ENCODE measurements around the gene INS.

The INS gene

GRCh38 chr11:2165571-2165970 lies 4.6 kb upstream of the INS start:
- peaks cover 0 to 10% (median 6%) of the 10 kb centered on the region in 5 donors for H3K4me1 ChIP-seq (ENCODE audit: control insufficient read depth in 5 of 5, insufficient read depth in 5 of 5, low read length in 5 of 5)
- H3K27me3 ChIP-seq (ENCODE audit: control insufficient read depth in 5 of 5, insufficient read depth in 4 of 5, low read length in 5 of 5): peaks cover 22 to 62% (median 55%) of the 10 kb centered on the region in 5 donors
- H3K36me3 ChIP-seq (ENCODE audit: control insufficient read depth in 5 of 5, insufficient read depth in 5 of 5, low read length in 5 of 5): no peaks in the 10 kb centered on the region
- no peak overlapping the region for H3K4me3 ChIP-seq (ENCODE audit: low read depth in 1 of 5, low read length in 5 of 5)
- H3K9me3 ChIP-seq (ENCODE audit: control insufficient read depth in 5 of 5, low read length in 5 of 5): no peaks in the 10 kb centered on the region
- H3K9ac ChIP-seq (ENCODE audit: low read length in 5 of 5): no peak overlapping the region
- no peak overlapping the region for H3K27ac ChIP-seq (ENCODE audit: low read depth, low read length)

- peaks cover 22 to 59% (median 55%) of the 10 kb centered on the region in 5 donors for H3K27me3 ChIP-seq (ENCODE audit: control insufficient read depth in 5 of 5, insufficient read depth in 4 of 5, low read length in 5 of 5)
- peaks cover 0 to 10% (median 6%) of the 10 kb centered on the region in 5 donors for H3K4me1 ChIP-seq (ENCODE audit: control insufficient read depth in 5 of 5, insufficient read depth in 5 of 5, low read length in 5 of 5)
- no peaks in the 10 kb centered on the region for H3K36me3 ChIP-seq (ENCODE audit: control insufficient read depth in 5 of 5, insufficient read depth in 5 of 5, low read length in 5 of 5)
These were observed 4.0 kb upstream of the INS start for GRCh38 chr11:2164861-2165555.

GRCh38 chr11:2164081-2164480 lies 3.1 kb upstream of the INS start:
- no peak overlapping the region for H3K27ac ChIP-seq (ENCODE audit: low read depth, low read length)
- H3K27me3 ChIP-seq (ENCODE audit: control insufficient read depth in 5 of 5, insufficient read depth in 4 of 5, low read length in 5 of 5): peaks cover 20 to 56% (median 50%) of the 10 kb centered on the region in 5 donors
- H3K9ac ChIP-seq (ENCODE audit: low read length in 5 of 5): no peak overlapping the region
- H3K36me3 ChIP-seq (ENCODE audit: control insufficient read depth in 5 of 5, insufficient read depth in 5 of 5, low read length in 5 of 5): no peaks in the 10 kb centered on the region
- no peaks in the 10 kb centered on the region for H3K9me3 ChIP-seq (ENCODE audit: control insufficient read depth in 5 of 5, low read length in 5 of 5)
- H3K4me3 ChIP-seq (ENCODE audit: low read depth in 1 of 5, low read length in 5 of 5): no peak overlapping the region
- H3K4me1 ChIP-seq (ENCODE audit: control insufficient read depth in 5 of 5, insufficient read depth in 5 of 5, low read length in 5 of 5): peaks cover 0 to 10% (median 6%) of the 10 kb centered on the region in 5 donors

More at GRCh38 chr11:2164861-2165555, 4.0 kb upstream of the INS start:
- no peaks in the 10 kb centered on the region for H3K9me3 ChIP-seq (ENCODE audit: control insufficient read depth in 5 of 5, low read length in 5 of 5)
- no peak overlapping the region for H3K27ac ChIP-seq (ENCODE audit: low read depth, low read length)
- H3K4me3 ChIP-seq (ENCODE audit: low read depth in 1 of 5, low read length in 5 of 5): no peak overlapping the region
- H3K9ac ChIP-seq (ENCODE audit: low read length in 5 of 5): no peak overlapping the region

GRCh38 chr11:2163428-2163978 lies 2.5 kb upstream of the INS start:
- Histone ChIP-seq H3K27ac (ENCODE audit: low read depth, low read length) (no peak overlapping the region), H3K36me3 (ENCODE audit: control insufficient read depth in 5 of 5, insufficient read depth in 5 of 5, low read length in 5 of 5) (no peaks in the 10 kb centered on the region), H3K9me3 (ENCODE audit: control insufficient read depth in 5 of 5, low read length in 5 of 5) (no peaks in the 10 kb centered on the region), H3K27me3 (ENCODE audit: control insufficient read depth in 5 of 5, insufficient read depth in 4 of 5, low read length in 5 of 5) (peaks cover 20 to 52% (median 50%) of the 10 kb centered on the region in 5 donors), H3K4me1 (ENCODE audit: control insufficient read depth in 5 of 5, insufficient read depth in 5 of 5, low read length in 5 of 5) (peaks cover 0 to 10% (median 6%) of the 10 kb centered on the region in 5 donors), H3K4me3 (ENCODE audit: low read depth in 1 of 5, low read length in 5 of 5) (no peak overlapping the region), H3K9ac (ENCODE audit: low read length in 5 of 5) (no peak overlapping the region)

- no peak overlapping the region for H3K27ac ChIP-seq (ENCODE audit: low read depth, low read length)
- no peaks in the 10 kb centered on the region for H3K9me3 ChIP-seq (ENCODE audit: control insufficient read depth in 5 of 5, low read length in 5 of 5)
- H3K4me3 ChIP-seq (ENCODE audit: low read depth in 1 of 5, low read length in 5 of 5): no peak overlapping the region
- H3K4me1 ChIP-seq (ENCODE audit: control insufficient read depth in 5 of 5, insufficient read depth in 5 of 5, low read length in 5 of 5): peaks cover 0 to 2% (median 0%) of the 10 kb centered on the region in 5 donors
- H3K36me3 ChIP-seq (ENCODE audit: control insufficient read depth in 5 of 5, insufficient read depth in 5 of 5, low read length in 5 of 5): no peaks in the 10 kb centered on the region
- no peak overlapping the region for H3K9ac ChIP-seq (ENCODE audit: low read length in 5 of 5)
- H3K27me3 ChIP-seq (ENCODE audit: control insufficient read depth in 5 of 5, insufficient read depth in 4 of 5, low read length in 5 of 5): peaks cover 19 to 46% (median 29%) of the 10 kb centered on the region in 5 donors
These were observed 1.2 kb downstream of the INS start for GRCh38 chr11:2159536-2160413.

GRCh38 chr11:2158966-2159365 lies 2.0 kb downstream of the INS start:
- H3K9ac ChIP-seq (ENCODE audit: low read length in 5 of 5): no peak overlapping the region
- no peak overlapping the region for H3K4me3 ChIP-seq (ENCODE audit: low read depth in 1 of 5, low read length in 5 of 5)
- peaks cover 19 to 42% (median 28%) of the 10 kb centered on the region in 5 donors for H3K27me3 ChIP-seq (ENCODE audit: control insufficient read depth in 5 of 5, insufficient read depth in 4 of 5, low read length in 5 of 5)
- peaks cover 0 to 2% (median 0%) of the 10 kb centered on the region in 5 donors for H3K4me1 ChIP-seq (ENCODE audit: control insufficient read depth in 5 of 5, insufficient read depth in 5 of 5, low read length in 5 of 5)
- no peaks in the 10 kb centered on the region for H3K36me3 ChIP-seq (ENCODE audit: control insufficient read depth in 5 of 5, insufficient read depth in 5 of 5, low read length in 5 of 5)
- no peaks in the 10 kb centered on the region for H3K9me3 ChIP-seq (ENCODE audit: control insufficient read depth in 5 of 5, low read length in 5 of 5)
- H3K27ac ChIP-seq (ENCODE audit: low read depth, low read length): no peak overlapping the region

GRCh38 chr11:2158296-2158737 lies 2.7 kb downstream of the INS start:
- H3K9ac ChIP-seq (ENCODE audit: low read length in 5 of 5): no peak overlapping the region
- H3K36me3 ChIP-seq (ENCODE audit: control insufficient read depth in 5 of 5, insufficient read depth in 5 of 5, low read length in 5 of 5): no peaks in the 10 kb centered on the region
- H3K4me1 ChIP-seq (ENCODE audit: control insufficient read depth in 5 of 5, insufficient read depth in 5 of 5, low read length in 5 of 5): peaks cover 0 to 2% (median 0%) of the 10 kb centered on the region in 5 donors
- peaks cover 13 to 39% (median 25%) of the 10 kb centered on the region in 5 donors for H3K27me3 ChIP-seq (ENCODE audit: control insufficient read depth in 5 of 5, insufficient read depth in 4 of 5, low read length in 5 of 5)
- H3K4me3 ChIP-seq (ENCODE audit: low read depth in 1 of 5, low read length in 5 of 5): no peak overlapping the region
- no peak overlapping the region for H3K27ac ChIP-seq (ENCODE audit: low read depth, low read length)
- H3K9me3 ChIP-seq (ENCODE audit: control insufficient read depth in 5 of 5, low read length in 5 of 5): no peaks in the 10 kb centered on the region

GRCh38 chr11:2157294-2158040 lies 3.5 kb downstream of the INS start:
- Histone ChIP-seq H3K4me1 (ENCODE audit: control insufficient read depth in 5 of 5, insufficient read depth in 5 of 5, low read length in 5 of 5) (peaks cover 0 to 2% (median 0%) of the 10 kb centered on the region in 5 donors), H3K27me3 (ENCODE audit: control insufficient read depth in 5 of 5, insufficient read depth in 4 of 5, low read length in 5 of 5) (peaks cover 13 to 31% (median 16%) of the 10 kb centered on the region in 5 donors)

GRCh38 chr11:2156416-2157182 lies 4.4 kb downstream of the INS start:
- H3K27me3 ChIP-seq (ENCODE audit: control insufficient read depth in 5 of 5, insufficient read depth in 4 of 5, low read length in 5 of 5): peaks cover 13 to 29% (median 13%) of the 10 kb centered on the region in 5 donors
- H3K9ac ChIP-seq (ENCODE audit: low read length in 5 of 5): no peak overlapping the region

More at GRCh38 chr11:2157294-2158040, 3.5 kb downstream of the INS start:
- Histone ChIP-seq H3K27ac (ENCODE audit: low read depth, low read length) (no peak overlapping the region), H3K4me3 (ENCODE audit: low read depth in 1 of 5, low read length in 5 of 5) (no peak overlapping the region), H3K9me3 (ENCODE audit: control insufficient read depth in 5 of 5, low read length in 5 of 5) (no peaks in the 10 kb centered on the region), H3K36me3 (ENCODE audit: control insufficient read depth in 5 of 5, insufficient read depth in 5 of 5, low read length in 5 of 5) (no peaks in the 10 kb centered on the region), H3K9ac (ENCODE audit: low read length in 5 of 5) (no peak overlapping the region)

More at GRCh38 chr11:2156416-2157182, 4.4 kb downstream of the INS start:
- H3K9me3 ChIP-seq (ENCODE audit: control insufficient read depth in 5 of 5, low read length in 5 of 5): no peaks in the 10 kb centered on the region
- H3K36me3 ChIP-seq (ENCODE audit: control insufficient read depth in 5 of 5, insufficient read depth in 5 of 5, low read length in 5 of 5): no peaks in the 10 kb centered on the region
- H3K27ac ChIP-seq (ENCODE audit: low read depth, low read length): no peak overlapping the region
- H3K4me3 ChIP-seq (ENCODE audit: low read depth in 1 of 5, low read length in 5 of 5): no peak overlapping the region
- H3K4me1 ChIP-seq (ENCODE audit: control insufficient read depth in 5 of 5, insufficient read depth in 5 of 5, low read length in 5 of 5): peaks cover 0 to 7% (median 4%) of the 10 kb centered on the region in 5 donors
